Pons (tissue), 1 donor: ENCODE data around the gene EFCC1.
"Not testable (repeated sequence)": the region's sequence is repeated elsewhere in the genome, so short reads cannot be mapped to it uniquely, and the experiment has no call there.

Source experiments
- DNase-seq: peaks from one replicate; pipeline ENCODE4 v3.0.0-alpha.2; 2016; ENCODE audit warnings: low spot score

The EFCC1 gene

DNA sequence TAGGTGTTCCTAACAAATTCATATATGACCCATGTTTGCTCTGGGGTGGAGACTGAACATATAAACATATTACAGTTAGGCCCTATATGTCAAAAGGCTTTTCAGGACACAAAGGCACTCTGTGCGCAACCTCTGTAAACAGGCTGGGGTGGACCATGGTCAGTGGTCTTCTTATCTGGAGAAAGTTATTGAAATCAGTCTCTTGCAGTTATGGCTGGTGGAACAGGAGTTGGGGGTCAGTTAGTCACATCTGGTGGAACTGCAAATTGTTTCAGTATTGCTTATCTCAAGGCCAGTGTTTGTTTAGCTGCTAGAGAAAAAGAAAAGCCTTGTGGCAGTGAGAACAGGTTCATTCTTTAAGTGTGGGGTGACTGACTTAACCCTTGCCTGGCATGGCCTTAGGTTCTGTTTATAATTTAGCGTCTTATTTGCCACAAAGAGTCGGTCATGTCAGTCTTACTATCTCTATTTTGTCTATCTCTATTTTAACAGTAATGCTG, 53.6 kb downstream of the EFCC1 start:
- no peak for DNase-seq

DNA sequence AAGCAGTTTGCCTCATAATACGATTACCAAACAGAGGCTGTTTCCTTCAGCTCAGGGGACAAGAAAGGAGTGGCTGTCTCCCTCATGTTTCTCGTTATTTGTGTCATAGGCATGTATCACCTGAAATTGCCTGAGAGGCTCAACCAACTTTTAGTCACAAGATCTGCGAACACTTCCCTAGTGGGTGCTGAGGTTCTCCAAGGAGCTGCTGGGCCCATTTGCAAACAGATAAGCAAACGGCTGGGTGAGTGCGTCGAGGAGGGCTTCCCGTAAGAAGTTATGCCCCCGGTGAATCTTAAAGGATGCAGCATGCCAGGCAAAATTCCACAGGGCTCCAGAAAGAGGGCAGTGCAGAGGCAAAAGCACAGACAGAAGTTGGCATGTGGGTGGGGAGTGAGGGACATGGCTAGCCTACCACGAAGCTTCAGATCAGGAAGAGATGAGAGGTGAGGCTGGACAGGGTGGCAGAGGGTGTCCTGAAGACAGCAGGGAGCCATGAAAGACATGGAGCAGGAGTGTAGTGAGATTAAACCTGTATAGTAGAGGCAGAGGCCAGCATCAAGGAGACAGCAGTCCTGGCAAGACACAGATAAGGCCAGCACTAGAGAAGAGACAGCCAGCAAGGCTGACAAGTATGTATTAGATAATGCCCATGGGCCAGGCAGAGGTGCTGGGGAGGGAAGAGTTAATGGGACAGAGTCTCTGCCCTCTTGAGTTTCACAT, 55.5 kb downstream of the EFCC1 start:
- no peak for DNase-seq

DNA sequence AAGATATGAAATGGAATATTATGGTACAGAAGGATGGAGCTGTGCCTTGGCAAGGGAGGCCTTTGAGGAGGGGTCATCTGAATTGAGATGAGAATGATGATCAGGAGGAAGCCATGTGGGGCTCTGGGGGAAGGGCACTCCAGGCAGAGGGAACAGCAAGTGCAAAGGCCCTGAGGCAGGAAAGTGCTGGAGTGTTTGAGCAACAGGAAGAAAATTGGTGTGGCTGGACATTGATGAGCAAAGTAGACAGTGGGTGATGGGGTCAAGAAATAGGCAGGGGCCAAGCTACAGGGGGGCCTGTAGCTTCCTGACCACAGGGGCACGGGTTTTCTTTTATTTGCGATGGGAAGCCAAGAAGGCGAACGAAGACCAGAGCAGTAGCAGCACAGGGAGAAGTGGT, 56.1 kb downstream of the EFCC1 start:
- no peak for DNase-seq

DNA sequence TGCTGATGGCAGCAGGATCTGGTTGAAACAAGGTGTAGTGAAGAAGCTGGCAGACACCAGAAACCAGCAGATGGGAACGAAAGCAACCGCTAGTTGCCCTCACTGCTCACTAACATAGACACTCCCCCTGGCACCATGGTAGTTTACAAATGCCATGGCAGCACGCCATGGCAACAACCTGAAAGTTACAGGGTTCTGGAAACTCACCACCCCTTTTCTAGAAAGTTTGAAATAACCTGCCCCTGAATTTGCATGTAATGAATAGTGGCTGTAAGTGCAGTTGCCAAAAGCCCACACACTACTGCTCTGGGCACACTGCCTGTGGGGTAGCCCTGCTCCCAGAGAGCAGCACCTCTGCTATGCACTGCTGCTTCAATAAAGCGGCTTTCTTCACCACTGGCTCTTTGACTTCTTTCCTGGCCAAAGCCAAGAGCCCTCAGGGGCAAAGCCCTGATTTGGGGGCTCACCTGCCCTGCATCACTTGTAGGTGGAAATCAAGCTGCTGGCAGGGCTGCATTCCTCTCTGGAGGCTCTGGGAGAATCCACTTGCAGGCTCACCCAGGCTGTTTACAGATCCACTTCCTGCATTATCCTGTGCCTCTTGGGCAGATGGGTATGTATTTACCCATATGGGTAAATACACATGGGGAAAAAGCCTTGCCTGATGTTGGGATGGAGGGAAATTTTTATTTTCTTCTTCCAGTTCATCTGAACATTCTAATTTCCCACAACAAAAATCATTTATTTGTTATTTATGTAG, 57.5 kb downstream of the EFCC1 start:
- peak; percentile 53 for DNase-seq

DNA sequence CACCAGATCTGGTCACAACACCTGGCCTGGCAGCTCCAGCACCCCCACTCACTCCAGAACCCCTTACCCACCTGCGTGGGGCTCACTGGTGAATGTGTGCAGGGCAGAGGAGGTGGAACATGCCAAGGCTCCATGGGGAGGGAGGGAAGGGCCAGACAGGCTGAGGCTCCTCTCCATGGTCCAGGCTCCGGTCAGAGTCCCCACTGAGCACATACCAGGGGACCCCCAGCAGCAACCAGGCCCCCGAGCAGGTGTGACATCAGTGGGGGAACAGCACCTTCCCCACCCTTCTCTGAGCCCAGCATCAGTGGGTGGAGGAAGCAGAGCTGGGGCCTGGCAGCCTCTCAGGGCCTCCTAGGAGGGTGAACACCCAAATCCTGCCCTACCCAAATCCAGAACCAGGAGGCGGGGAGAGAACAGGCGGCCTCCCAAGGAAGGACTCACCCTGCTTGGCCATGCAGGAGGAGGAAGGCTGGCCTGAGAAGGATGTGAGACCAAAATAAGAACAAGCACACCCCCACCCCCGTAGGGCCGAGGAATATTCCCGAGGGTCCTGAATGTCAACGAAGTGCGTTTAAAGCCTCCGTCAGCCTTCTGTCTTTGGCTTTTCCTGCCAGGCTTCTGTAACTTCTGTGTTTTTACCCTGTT, 58.3 kb downstream of the EFCC1 start:
- DNase-seq = no peak

DNA sequence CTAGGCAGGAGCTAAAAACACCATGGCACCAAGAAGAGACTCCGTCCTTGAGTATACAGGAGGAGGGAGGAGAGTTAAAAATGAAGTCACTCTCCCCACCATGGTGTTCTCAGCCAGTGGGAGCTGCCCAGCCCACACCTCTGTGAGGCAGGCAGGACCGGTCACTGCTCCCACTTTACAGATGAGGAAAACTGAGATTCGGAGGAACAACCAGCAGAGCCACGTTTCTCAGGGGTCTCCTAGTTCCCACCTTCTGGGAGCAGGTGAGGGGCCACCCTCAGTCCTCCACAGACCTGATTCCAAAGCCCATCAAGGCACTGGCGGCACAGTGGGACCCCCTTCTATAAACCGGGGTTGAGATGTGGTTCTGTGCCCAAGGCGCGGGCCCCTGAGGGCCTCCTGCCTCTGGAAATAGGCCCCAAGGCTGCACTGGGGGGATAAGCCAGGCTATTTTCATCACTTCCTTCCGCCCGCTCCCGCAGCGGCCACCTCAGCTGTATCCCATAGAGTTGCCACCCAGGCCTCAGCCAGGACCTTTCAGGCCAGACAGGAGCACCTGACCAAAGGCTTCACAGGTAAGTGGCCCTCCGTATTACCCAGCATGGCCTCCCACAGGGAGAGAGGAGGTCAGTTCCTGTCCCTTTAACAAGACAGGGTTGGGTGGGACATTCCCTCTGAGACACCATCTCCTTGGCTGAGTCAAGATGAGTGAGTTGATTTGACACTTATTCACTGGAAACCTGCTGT, 59.3 kb downstream of the EFCC1 start, which contains the start of gene GP9:
GP9 (plus strand) TSS at position 504 of the 747 bp plus-strand sequence. CDS start 961 bp downstream, outside the sequence.
- no peak for DNase-seq

DNA sequence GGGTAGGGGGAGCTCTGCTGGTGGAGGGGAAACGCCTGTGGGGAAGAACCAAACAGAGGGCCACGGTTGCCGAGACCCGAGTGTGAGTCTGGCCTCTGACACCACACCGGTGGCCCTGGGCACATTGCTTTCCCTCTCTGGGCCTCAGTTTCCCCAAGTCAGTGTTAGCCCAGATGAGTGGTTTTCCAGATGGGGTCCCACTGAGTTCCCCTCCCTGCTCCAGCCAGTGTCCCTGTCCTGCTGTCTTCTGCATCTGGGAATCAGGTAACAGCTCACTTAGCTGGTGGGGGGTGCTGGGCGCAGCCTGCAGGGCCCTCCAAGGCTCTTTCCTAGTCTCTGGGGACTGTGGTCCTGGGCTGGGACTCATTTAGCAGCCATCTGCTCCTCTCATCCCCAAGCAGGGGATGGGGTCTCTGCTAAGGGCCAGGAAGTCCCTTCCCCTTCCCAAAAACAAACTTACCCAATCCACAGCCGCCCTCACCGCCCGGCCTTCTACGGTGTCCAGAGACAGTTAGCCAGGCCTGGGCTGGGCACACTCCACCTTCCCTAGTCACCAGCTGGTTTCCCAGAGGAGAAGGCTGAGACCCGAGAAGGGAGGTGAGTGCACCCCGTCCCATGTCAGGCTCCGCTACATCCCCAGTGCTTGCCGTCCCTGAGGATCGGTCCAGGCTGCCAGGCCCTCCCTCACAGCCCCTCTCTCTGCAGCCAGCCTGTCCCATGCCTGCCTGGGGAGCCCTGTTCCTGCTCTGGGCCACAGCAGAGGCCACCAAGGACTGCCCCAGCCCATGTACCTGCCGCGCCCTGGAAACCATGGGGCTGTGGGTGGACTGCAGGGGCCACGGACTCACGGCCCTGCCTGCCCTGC, 60.2 kb downstream of the EFCC1 start:
- DNase-seq = no peak

DNA sequence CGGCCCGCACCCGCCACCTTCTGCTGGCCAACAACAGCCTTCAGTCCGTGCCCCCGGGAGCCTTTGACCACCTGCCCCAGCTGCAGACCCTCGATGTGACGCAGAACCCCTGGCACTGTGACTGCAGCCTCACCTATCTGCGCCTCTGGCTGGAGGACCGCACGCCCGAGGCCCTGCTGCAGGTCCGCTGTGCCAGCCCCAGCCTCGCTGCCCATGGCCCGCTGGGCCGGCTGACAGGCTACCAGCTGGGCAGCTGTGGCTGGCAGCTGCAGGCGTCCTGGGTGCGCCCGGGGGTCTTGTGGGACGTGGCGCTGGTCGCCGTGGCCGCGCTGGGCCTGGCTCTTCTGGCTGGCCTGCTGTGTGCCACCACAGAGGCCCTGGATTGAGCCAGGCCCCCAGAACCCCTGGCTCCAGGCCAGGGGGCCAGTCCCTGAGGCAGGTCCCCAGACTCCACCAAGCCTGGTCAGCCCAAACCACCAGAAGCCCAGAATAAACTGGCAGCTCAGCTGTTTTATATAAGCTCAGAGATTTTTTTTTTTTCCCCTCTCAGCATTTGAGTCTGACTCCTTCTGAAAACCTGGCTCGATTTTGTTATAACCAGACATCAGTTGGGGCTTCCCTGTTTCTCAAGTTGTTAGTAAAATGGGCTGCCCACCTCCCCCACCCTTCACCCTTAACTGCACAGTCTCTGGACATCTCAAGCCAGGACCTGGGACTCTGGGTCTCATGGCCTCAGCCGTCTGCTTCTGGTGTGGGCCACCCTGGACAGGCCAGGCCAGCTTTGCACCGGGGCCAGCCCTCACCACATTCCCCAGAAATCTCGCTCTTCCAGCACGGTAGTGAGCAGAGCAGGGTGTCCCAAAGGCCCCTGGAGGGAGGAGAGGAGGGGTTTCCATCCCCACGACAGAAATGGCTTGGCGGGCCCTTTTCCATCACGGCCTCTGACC, 61.1 kb downstream of the EFCC1 start:
- DNase-seq = no peak

DNA sequence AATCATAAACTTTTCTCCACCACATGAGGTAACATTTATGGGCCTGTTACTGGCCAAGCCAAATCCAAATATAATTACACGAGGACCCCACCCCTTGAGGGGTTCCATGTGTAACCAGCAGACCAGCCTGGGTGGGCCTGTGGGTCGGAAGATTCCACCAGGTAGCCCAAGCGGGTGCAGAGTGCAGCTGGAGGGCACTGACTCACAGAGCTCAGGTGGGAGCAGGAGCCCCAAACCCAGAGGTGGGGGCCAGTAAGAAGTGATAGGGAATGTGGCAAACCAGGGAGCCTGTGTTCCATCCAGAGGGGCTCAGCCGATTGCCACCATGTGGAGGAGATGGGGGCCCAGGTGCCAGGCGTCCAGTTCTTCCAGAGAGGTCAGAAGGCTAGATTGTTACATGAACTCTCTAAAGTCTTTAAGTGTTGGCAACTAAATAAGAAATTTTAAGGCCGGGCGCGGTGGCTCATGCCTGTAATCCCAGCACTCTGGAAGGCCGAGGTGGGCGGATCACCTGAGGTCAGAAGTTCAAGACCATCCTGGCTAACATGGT, 62.1 kb downstream of the EFCC1 start:
- DNase-seq = no peak

DNA sequence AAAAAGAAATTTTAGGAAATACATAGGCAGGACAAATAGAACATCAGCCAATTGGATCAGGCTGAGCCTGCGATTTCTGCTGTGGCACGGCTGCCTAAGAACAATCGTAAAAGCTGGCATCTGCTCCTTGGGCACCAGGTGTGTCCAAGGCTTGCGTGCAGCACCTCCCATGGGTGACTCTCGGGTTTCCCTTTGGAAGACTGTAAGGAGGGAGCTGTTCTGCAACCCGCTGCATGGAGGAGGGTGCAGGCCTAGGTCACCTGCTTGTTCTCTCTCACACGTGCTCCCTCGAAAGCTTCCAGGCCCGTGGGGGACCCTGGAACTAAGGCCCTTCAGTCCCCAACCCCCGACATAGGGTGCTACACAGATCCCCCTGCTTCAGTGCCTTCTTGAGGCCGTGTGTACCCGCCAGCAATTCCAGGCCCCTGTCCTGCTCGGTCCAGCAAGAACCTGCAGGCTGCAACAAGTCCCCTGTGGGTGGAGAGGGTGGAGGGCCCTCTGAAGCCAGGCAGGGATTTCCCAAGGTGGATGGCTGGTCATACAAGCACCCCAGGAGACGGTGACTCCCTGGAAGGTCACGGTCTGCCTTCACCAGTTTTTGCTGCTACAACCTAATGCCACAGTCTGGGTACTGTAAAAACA, 62.9 kb downstream of the EFCC1 start:
- DNase-seq = no peak

DNA sequence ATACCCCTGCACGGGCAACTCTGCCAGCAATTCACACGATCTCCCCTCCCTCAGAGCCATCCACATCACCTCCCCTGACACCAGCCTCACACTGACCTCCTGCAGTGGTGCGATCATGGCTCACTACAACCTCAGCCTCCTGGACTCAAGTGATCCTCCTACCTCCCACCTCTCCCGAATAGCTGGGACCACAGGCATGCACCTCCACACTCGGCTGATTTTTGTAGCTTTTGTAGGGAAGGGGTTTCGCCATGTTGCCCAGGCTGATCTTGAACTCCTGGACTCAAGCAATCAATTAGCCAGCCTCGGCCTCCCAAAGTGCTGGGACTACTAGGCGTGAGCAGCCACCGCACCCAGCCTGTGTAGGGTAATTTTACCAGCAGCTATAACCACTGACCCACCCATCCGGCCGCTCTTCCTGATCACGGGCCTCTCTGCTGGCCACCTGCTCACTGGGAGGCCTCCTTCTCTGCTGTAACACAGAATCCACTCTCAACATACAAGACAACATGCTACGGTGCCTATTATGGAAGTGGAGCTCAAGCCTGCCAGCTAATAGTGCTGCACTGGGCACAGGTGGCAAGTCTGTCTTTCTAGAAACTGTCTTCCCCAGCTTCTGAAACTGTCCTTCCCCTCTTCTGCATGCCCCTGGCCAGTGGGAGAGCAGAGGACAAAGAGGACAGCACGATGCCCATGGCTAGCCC, 64.1 kb downstream of the EFCC1 start:
- DNase-seq = no peak

DNA sequence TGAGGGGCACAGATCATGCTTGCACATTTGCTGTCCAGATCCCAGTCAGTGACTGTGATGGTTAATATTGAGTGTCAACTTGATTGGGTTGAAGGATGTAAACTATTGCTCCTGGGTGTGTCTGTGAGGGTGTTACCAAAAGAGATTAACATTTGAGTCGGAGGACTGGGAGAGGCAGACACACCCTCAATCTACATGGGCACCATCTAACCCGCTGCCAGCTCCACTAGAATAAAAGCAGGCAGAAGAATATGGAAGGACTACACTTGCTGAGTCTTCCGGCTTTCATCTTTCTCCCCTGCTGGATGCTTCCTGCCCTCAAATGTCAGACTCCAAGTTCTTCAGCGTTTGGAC, 64.6 kb downstream of the EFCC1 start:
- DNase-seq = no peak

DNA sequence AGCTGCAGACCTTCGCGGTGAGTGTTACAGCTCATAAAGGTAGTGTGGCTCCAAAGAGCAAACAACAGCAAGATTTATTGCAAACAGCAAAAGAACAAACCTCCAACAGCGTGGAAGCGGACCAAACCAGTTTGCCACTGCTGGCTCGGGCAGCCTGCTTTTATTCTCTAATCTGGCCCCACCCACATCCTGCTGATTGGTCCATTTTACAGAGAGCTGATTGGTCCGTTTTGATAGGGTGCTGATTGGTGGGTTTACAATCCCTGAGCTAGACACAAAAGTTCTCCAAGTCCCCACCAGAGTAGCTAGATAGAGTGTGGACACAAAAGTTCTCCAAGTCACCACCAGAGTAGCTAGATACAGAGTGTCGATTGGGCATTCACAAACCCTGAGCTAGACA, 66.6 kb downstream of the EFCC1 start:
- not testable (repeated sequence) for DNase-seq

DNA sequence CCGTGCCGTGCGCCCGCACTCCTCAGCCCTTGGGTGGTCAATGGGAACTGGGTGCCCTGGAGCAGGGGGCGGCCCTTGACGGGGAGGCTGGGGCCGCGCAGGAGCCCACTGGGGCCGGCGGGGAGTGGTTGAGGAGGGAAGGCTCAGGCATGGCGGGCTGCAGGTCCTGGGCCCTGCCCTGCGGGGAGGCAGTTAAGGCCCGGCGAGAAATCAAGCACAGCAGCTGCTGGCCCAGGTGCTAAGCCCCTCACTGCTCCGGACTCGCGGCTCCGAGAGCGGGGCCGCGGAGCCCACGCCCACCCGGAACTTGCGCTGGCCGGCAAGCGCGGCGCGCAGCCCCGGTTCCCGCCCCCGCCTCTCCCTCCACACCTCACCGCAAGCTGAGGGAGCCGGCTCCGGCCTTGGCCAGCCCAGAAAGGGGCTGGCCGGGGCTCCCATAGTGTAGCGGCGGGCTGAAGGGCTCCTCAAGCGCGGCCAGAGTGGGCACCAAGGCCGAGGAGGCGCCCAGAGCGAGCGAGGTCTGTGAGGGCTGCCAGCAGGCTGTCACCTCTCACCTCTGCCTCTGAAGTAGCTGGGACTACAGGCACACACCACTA, 67.3 kb downstream of the EFCC1 start:
- no peak for DNase-seq

DNA sequence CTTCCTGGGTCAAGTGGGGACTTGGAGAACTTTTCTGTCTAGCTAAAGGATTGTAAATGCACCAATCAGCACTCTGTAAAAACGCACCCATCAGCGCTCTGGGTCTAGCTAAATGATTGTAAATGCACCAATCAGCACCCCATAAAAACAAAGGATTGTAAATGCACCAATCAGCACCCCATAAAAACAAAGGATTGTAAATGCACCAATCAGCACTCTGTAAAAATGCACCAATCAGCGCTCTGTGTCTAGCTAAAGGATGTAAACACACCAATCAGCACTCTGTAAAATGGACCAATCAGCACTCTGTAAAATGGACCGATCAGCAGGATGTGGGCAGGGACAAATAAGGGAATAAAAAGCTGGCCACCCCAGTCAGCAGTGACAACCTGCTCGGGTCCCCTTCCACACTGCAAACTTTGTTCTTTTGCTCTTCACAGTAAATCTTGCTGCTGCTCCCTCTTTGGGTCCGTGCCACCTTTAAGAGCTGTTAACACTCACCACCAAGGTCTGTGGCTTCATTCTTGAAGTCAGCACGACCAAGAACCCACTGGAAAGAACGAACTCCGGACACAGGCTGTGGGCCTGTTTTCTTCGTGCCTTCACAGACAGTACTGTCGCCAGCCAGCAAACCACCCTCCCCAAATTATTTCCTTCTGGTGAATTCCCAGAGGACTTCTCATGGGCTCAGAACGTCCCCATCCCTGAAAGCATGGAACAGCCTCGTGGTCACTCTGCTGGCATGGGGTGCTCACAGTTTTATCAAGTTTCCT, 68.4 kb downstream of the EFCC1 start:
- DNase-seq = not testable (repeated sequence)

DNA sequence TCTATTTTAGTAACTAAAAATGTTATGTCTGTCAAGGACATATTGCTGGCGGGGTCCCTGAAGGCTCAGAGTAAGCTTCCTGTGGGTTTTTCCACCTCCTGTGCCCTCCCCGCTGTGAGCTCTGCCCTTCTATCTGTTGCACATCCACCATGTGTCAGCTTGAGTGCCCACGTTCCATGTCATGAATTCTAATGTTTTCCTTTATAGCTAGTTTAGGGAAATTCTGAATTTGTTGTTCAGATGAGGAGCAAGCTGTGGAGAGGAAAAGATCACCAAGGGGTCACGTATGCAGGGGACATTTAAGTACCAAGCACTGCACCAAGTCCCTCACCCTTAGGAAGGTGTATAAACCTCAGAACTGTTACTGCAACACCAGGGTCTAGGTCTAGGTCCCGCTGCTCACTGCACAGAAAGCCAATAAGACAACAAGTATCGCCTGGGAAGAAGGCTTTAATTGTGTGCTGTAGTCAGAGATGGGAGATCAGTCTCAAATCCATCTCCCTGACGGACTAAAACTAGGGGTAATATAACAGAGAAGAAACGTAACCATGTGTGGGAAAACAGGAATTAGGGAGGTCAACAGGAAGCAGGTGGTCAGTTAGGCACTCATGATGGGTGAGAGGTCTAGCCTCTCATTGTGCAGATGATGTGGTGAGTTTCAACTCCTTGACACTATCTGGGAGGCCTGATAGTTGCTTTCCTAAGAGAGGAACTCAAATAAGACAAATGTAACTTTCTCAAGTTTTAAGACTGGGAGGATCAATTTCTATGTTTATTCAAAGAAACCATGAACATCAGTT, 69.2 kb downstream of the EFCC1 start:
- no peak for DNase-seq

DNA sequence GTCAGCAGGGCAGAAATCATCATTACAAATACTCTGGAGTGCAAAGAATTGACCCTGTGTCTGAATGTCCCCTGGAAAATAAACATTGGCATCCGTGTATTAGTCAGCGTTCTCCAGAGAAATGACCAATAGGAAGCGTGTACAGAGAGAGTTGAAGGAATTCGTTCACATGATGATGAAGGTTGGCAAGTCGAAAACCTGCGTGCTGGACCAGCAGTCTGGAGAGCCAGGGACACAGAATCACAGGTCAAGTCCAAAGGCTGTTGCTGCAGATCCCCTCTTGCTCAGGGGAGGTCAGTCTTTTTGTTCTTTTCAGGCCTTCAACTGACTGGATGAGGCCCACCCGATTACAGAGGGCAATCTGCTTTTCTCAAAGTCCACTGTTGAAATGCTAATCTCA, 76.1 kb downstream of the EFCC1 start:
- no peak for DNase-seq
